Pancreas (tissue), 10 donors: ENCODE results near the gene MGAT5B. TPM values are rescaled to one million over a fixed set of nuclear protein-coding genes. Genes with fewer than 3 reads are reported as not detected.

Experiments
- ATAC-seq, 4 donors: fragments of 200-7000 bp; cut with Tn5 transposase; one replicate each; pipeline versions ENCODE4 v1.8.0 to v1.9.1; 2020; ENCODE audit warnings: mild to moderate bottlenecking in 4 of 4, moderate library complexity in 4 of 4
- DNase-seq, 6 donors: peaks; one replicate each; pipeline ENCODE4 v3.0.0-alpha.2; 2020
- FAIRE-seq: peaks from 2 replicates; lab custom pipeline; 2012; peaks lifted over from hg19 to GRCh38; lab: Jason Lieb, UNC
- H3K27ac ChIP-seq, 4 donors: fragments of 200-600 bp; sonication (generic); 1 replicate in 3 of 4; 2 replicates in 1 of 4; pipeline versions ENCODE4 v1.5.0 to v1.8.0; 2020
- H3K27me3 ChIP-seq, 4 donors: fragments of 200-600 bp; one replicate each; pipeline ENCODE4 v1.8.0; 2021
- H3K36me3 ChIP-seq, 3 donors: fragments of 200-600 bp; sonication (generic) in 1 of 3; one replicate each; pipeline versions ENCODE4 v1.5.0 to v1.8.0; 2020 to 2021
- H3K4me1 ChIP-seq, 3 donors: fragments of 200-600 bp; one replicate each; pipeline ENCODE4 v1.8.0; 2021
- H3K4me3 ChIP-seq, 4 donors: fragments of 200-600 bp; sonication (generic) in 2 of 4; one replicate each; pipeline versions ENCODE4 v1.5.0 to v1.8.0; 2020 to 2021
- H3K9me3 ChIP-seq, 4 donors: fragments of 200-600 bp; one replicate each; pipeline ENCODE4 v1.8.0; 2021
- WGBS, 2 donors: extraction: QIAGEN DNeasy Blood & Tissue Kit; methylation state at CpG; one replicate each; pipeline ENCODE4 v1.1.7; 2013; 5-methylcytosine and 5-hydroxymethylcytosine counted together
- intact Hi-C, 3 donors: fragments of 100-400 bp; cut with DNase I; formaldehyde crosslinking; loops; one replicate each; pipeline versions ENCODE4 v1.11.1 to v1.14.2; 2022
- polyA plus RNA-seq, 2 donors: library from polyadenylated mRNA; stranded (reverse); fragments of 200-250 nt; gene quantifications; one replicate each; pipeline ENCODE4 v1.2.3, GENCODE V29; 2013
- total RNA-seq, 6 donors: library from RNA; stranded (reverse); fragmentation: NEBNext Ultra II Directional in 4 of 6; extraction: Animal tissue kit (Norgen Biotek cat#: 25700) in 4 of 6; gene quantifications; one replicate each; pipeline versions ENCODE4 v1.2.1 to v1.2.4, GENCODE V29; 2021 to 2023
- TF ChIP-seq, protein P1 (sequence below), 4 donors: fragments of 200-600 bp; sonication (generic) in 3 of 4; IDR thresholded peaks; one replicate each; pipeline versions ENCODE4 v1.5.0 to v1.8.0; 2021; ENCODE audit warnings: antibody characterized with exemption in 4 of 4
- donor health status: healthy with polysubstance abuse.
- donor health status: DM: no; HTN: no; CAD: no; lungs with moderate emphysema.
- donor health status: DM: no; HTN: no; CAD: no.
- donor health status: control.
- donor health status: control.
- donor health status: Bipolar disorder and iron deficiency.
- donor health status: DM: yes; HTN: yes; CAD: no.
- donor health status: DM: no; HTN: no; CAD: no.
- donor health status: DM: no; HTN: no; CAD: no.
- donor health status: DM: yes; HTN: yes; CAD: no.

The MGAT5B gene
- total and polyA plus RNA-seq, 8 donors: 0.21 to 1.2 (median 0.25) TPM; not detected in 1

DNA sequence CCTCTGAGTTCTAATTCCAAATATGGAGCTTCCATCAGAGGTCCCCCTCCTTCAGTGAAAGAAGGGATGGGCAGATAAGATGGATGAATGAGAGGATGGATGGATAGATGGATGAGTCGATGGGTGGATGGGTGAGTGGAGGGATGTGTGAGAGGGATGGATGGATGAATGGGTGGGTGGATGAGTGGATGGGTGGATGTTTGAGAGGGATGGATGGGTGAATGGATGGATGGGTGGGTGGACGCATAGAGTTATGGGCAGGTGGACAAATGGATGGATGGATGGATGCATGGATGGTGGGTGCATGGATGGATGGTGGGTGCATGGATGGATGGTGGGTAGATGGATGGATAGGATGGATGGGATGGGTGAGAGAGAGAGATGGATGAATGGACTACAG lies 69.0 kb downstream of the MGAT5B start:
- TF ChIP-seq, protein P1, sequence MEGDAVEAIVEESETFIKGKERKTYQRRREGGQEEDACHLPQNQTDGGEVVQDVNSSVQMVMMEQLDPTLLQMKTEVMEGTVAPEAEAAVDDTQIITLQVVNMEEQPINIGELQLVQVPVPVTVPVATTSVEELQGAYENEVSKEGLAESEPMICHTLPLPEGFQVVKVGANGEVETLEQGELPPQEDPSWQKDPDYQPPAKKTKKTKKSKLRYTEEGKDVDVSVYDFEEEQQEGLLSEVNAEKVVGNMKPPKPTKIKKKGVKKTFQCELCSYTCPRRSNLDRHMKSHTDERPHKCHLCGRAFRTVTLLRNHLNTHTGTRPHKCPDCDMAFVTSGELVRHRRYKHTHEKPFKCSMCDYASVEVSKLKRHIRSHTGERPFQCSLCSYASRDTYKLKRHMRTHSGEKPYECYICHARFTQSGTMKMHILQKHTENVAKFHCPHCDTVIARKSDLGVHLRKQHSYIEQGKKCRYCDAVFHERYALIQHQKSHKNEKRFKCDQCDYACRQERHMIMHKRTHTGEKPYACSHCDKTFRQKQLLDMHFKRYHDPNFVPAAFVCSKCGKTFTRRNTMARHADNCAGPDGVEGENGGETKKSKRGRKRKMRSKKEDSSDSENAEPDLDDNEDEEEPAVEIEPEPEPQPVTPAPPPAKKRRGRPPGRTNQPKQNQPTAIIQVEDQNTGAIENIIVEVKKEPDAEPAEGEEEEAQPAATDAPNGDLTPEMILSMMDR (IDR thresholded peaks at IDR 0.05): no peak
- Histone ChIP-seq H3K9me3 (no peaks in the 10 kb centered on the region), H3K27ac (no peak overlapping the region), H3K4me1 (no peaks in the 10 kb centered on the region), H3K36me3 (no peaks in the 10 kb centered on the region), H3K4me3 (no peak overlapping the region), H3K27me3 (no peaks in the 10 kb centered on the region)
- no peak for ATAC-seq
- WGBS, 2 donors: 60 to 71% methylated on average over 2 of the region's 2 CpGs
- FAIRE-seq: no peak
- intact Hi-C loops: no loop called here
- no peak for DNase-seq

DNA sequence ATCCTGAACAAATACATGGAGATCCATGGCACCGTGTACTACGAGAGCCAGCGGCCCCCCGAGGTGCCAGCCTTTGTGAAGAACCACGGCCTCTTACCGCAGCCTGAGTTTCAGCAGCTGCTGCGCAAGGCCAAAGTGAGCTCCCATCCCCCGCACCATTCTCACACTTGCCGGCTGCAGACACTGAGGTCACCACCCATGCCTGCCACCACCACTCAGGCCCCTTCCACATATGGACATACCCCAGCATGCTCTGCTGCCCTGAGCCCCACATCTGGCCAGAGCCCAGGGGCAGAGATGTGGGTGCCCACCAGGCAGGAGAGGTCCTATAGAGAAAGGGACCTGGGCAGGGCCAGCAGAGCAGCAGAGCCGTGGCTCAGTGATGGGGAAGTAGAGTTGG lies 69.8 kb downstream of the MGAT5B start:
- intact Hi-C loops: no loop called here
- TF ChIP-seq, protein P1 (IDR thresholded peaks at IDR 0.05): no peak
- no peaks in the 10 kb centered on the region for H3K36me3 ChIP-seq
- no peak overlapping the region for H3K27ac ChIP-seq
- WGBS, 2 donors: 64 to 73% methylated on average over 10 of the region's 10 CpGs
- no peaks in the 10 kb centered on the region for H3K27me3 ChIP-seq
- no peaks in the 10 kb centered on the region for H3K9me3 ChIP-seq
- H3K4me3 ChIP-seq: no peak overlapping the region
- FAIRE-seq: no peak
- no peak for ATAC-seq
- H3K4me1 ChIP-seq: no peaks in the 10 kb centered on the region
- DNase-seq: no peak

DNA sequence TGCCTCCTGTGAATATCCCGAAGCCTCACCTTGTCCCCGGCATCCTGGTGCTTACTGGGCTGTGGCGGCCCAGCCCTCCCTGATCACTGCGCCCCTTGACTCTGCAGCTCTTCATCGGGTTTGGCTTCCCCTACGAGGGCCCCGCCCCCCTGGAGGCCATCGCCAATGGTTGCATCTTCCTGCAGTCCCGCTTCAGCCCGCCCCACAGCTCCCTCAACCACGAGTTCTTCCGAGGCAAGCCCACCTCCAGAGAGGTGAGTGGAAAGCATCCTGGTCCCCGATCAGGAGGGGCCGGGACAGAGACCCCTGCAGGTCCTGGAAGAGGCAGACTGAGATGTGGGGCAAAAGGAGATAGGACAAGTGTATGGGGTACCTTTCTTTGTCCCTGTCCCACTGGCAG lies 72.1 kb downstream of the MGAT5B start:
- Histone ChIP-seq H3K9me3 (no peaks in the 10 kb centered on the region), H3K27ac (no peak overlapping the region), H3K27me3 (no peaks in the 10 kb centered on the region), H3K36me3 (no peaks in the 10 kb centered on the region), H3K4me3 (no peak overlapping the region), H3K4me1 (no peaks in the 10 kb centered on the region)
- FAIRE-seq (no peak), DNase-seq (no peak), ATAC-seq (no peak)
- WGBS, 2 donors: 39 to 49% methylated on average over 14 of the region's 14 CpGs
- intact Hi-C loops: no loop called here
- TF ChIP-seq, protein P1 (IDR thresholded peaks at IDR 0.05): no peak

DNA sequence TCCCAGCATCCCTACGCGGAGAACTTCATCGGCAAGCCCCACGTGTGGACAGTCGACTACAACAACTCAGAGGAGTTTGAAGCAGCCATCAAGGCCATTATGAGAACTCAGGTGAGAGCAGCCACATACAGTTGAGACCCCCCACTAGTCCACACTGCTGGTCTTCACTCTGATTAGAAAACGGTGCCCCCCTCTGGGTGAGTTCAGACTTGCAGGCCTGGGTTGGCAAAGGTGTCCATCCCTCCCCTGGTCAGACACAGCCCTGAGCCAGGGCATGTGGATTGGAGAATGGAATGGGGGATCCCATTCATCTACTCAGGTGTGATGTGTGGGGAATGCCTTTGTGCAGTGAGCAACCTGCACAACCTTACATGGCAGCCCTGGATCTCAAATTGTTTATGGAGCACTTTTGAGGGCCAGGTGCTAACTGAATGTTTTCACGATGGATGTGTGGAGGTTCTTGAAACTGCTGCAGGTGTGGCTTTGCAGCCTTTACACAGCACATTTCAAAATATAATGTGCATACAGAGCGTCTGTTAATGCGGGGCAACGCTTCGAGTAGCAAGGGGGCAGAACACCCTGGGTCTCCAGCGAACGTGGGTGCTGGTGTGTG lies 72.6 kb downstream of the MGAT5B start:
- 67 to 79% methylated on average over 13 of the region's 13 CpGs for WGBS, 2 donors

DNA sequence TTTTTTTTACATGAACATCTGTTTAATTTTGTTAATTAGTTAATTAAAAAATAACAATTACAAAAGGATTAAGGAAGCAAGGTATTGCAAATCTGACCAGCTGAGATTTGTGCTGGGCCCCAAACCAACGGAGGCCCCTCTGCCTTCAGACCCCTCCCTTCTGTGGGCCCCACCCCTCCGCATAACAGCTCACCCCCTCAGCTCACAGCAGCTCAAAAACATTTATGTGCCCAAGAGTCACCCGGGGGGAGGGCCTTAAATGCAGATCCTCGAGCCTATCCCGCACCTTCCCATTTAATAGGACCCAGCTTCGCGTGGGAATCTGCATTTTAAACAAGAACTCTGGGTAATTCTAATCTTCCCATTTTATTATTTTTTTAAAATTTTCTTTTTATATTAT lies 75.0 kb downstream of the MGAT5B start:
- H3K27me3 ChIP-seq: no peaks in the 10 kb centered on the region
- ATAC-seq (no peak), FAIRE-seq (no peak), DNase-seq (no peak)
- H3K9me3 ChIP-seq: no peaks in the 10 kb centered on the region
- H3K36me3 ChIP-seq: no peaks in the 10 kb centered on the region
- H3K4me1 ChIP-seq: no peaks in the 10 kb centered on the region
- 66 to 67% methylated on average over 7 of the region's 7 CpGs for WGBS, 2 donors
- H3K27ac ChIP-seq: no peak overlapping the region
- intact Hi-C loops: no loop called here
- no peak overlapping the region for H3K4me3 ChIP-seq
- TF ChIP-seq, protein P1 (IDR thresholded peaks at IDR 0.05): no peak

More for the DNA sequence above, 72.6 kb downstream of the MGAT5B start:
- TF ChIP-seq, protein P1 (IDR thresholded peaks at IDR 0.05): no peak
- H3K27me3 ChIP-seq: no peaks in the 10 kb centered on the region
- H3K27ac ChIP-seq: no peak overlapping the region
- no peak for ATAC-seq
- no peaks in the 10 kb centered on the region for H3K36me3 ChIP-seq
- DNase-seq: no peak
- FAIRE-seq: no peak
- no peaks in the 10 kb centered on the region for H3K4me1 ChIP-seq
- no peaks in the 10 kb centered on the region for H3K9me3 ChIP-seq
- intact Hi-C loops: no loop called here
- no peak overlapping the region for H3K4me3 ChIP-seq
